ENCODE data around the gene SYF2.
A peak's percentile ranks its signal among the peaks of the same experiment; 100 is the strongest.

SYF2 gene

GRCh38 chr1:25232866-25233784, 823 bp upstream of the SYF2 start:
- in situ Hi-C loops (cut with HindIII; ENCODE audit: low pct_ligation_motif_present, low sequenced_read_pairs): no loop called here
- Histone ChIP-seq H3K36me3 (replicated peaks) (peaks cover 21% of the 10 kb centered on the region), H3K4me3 (ENCODE audit: low read depth, low read length) (peak overlapping the region; percentile 99)

DNA sequence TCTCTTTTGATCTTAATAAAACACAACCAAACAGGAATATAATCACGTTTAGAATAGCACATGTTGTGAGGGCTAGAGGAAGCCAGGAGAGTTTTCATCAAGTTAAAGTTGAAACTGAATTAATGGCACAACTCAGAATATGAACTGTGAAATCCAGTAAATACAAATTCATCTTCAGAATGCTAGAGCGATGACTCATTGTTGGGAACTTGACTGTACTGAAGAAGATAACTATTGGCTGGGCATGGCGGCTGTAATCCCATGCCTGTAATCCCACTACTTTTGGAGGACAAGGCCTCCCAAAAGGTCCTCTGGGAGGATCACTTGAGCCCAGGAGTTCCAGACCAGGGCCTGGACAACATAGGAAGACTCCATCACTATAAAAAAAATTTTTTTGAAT, 8.8 kb downstream of the SYF2 start:
- H3K27me3 ChIP-seq (replicated peaks): no peaks in the 10 kb centered on the region
- TF ChIP-seq, protein P1, sequence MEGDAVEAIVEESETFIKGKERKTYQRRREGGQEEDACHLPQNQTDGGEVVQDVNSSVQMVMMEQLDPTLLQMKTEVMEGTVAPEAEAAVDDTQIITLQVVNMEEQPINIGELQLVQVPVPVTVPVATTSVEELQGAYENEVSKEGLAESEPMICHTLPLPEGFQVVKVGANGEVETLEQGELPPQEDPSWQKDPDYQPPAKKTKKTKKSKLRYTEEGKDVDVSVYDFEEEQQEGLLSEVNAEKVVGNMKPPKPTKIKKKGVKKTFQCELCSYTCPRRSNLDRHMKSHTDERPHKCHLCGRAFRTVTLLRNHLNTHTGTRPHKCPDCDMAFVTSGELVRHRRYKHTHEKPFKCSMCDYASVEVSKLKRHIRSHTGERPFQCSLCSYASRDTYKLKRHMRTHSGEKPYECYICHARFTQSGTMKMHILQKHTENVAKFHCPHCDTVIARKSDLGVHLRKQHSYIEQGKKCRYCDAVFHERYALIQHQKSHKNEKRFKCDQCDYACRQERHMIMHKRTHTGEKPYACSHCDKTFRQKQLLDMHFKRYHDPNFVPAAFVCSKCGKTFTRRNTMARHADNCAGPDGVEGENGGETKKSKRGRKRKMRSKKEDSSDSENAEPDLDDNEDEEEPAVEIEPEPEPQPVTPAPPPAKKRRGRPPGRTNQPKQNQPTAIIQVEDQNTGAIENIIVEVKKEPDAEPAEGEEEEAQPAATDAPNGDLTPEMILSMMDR (IDR thresholded peaks at IDR 0.05; ENCODE audit: low read depth, low read length, missing control alignments): no peak
- DNase-seq: no peak
- H3K27ac ChIP-seq: no peak overlapping the region
- in situ Hi-C loops (cut with HindIII; ENCODE audit: low pct_ligation_motif_present, low sequenced_read_pairs): no loop called here
- H3K4me3 ChIP-seq (ENCODE audit: low read depth, low read length): no peak overlapping the region
- H3K36me3 ChIP-seq (replicated peaks): peaks cover 64% of the 10 kb centered on the region

More at GRCh38 chr1:25232866-25233784, 823 bp upstream of the SYF2 start:
- H3K27me3 ChIP-seq (replicated peaks): no peaks in the 10 kb centered on the region
- H3K27ac ChIP-seq: peak overlapping the region; percentile 86
- DNase-seq: peak; percentile 87
- TF ChIP-seq, protein P1 (IDR thresholded peaks at IDR 0.05; ENCODE audit: low read depth, low read length, missing control alignments): no peak

- DNase-seq: no peak
- in situ Hi-C loops (cut with HindIII; ENCODE audit: low pct_ligation_motif_present, low sequenced_read_pairs): no loop called here
- Histone ChIP-seq H3K36me3 (replicated peaks) (peaks cover 59% of the 10 kb centered on the region), H3K4me3 (ENCODE audit: low read depth, low read length) (no peak overlapping the region), H3K27ac (no peak overlapping the region), H3K27me3 (replicated peaks) (no peaks in the 10 kb centered on the region)
- TF ChIP-seq, protein P1 (IDR thresholded peaks at IDR 0.05; ENCODE audit: low read depth, low read length, missing control alignments): no peak
Observed at GRCh38 chr1:25222606-25223005, 9.7 kb downstream of the SYF2 start.

GRCh38 chr1:25220666-25221065, 11.6 kb downstream of the SYF2 start:
- in situ Hi-C loops (cut with HindIII; ENCODE audit: low pct_ligation_motif_present, low sequenced_read_pairs): no loop called here
- DNase-seq: no peak
- TF ChIP-seq, protein P1 (IDR thresholded peaks at IDR 0.05; ENCODE audit: low read depth, low read length, missing control alignments): no peak
- H3K27me3 ChIP-seq (replicated peaks): no peaks in the 10 kb centered on the region
- peaks cover 43% of the 10 kb centered on the region for H3K36me3 ChIP-seq (replicated peaks)
- no peak overlapping the region for H3K27ac ChIP-seq
- H3K4me3 ChIP-seq (ENCODE audit: low read depth, low read length): no peak overlapping the region

- in situ Hi-C loops (cut with HindIII; ENCODE audit: low pct_ligation_motif_present, low sequenced_read_pairs): no loop called here
- no peak overlapping the region for H3K4me3 ChIP-seq (ENCODE audit: low read depth, low read length)
- no peak for DNase-seq
- H3K27ac ChIP-seq: no peak overlapping the region
- TF ChIP-seq, protein P1 (IDR thresholded peaks at IDR 0.05; ENCODE audit: low read depth, low read length, missing control alignments): no peak
- peaks cover 38% of the 10 kb centered on the region for H3K36me3 ChIP-seq (replicated peaks)
- H3K27me3 ChIP-seq (replicated peaks): no peaks in the 10 kb centered on the region
Observed at GRCh38 chr1:25219661-25220251, 12.5 kb downstream of the SYF2 start.
